Measurements from ENCODE around the gene SCN1B.

The SCN1B gene

GRCh38 chr19:35077411-35078223 lies 47.3 kb downstream of the SCN1B start:
- no peak for DNase-seq

- DNase-seq = no peak
These were observed 49.6 kb downstream of the SCN1B start for GRCh38 chr19:35079826-35080225.

- no peak for DNase-seq
These were observed 50.4 kb downstream of the SCN1B start for GRCh38 chr19:35080613-35081170.

GRCh38 chr19:35081201-35081600 lies 50.9 kb downstream of the SCN1B start:
- DNase-seq = no peak

GRCh38 chr19:35083691-35084508 lies 53.6 kb downstream of the SCN1B start:
- DNase-seq = no peak

GRCh38 chr19:35084509-35084762 lies 54.2 kb downstream of the SCN1B start:
- DNase-seq = no peak

- no peak for DNase-seq
These were observed 55.7 kb downstream of the SCN1B start for GRCh38 chr19:35085947-35086346.

GRCh38 chr19:35086455-35086854 lies 56.2 kb downstream of the SCN1B start:
- no peak for DNase-seq

GRCh38 chr19:35087393-35087792 lies 57.1 kb downstream of the SCN1B start:
- DNase-seq = no peak

- DNase-seq = no peak
These were observed 58.1 kb downstream of the SCN1B start for GRCh38 chr19:35088131-35088913.

GRCh38 chr19:35089554-35089953 lies 59.3 kb downstream of the SCN1B start:
- no peak for DNase-seq
